ENCODE measurements around the gene PIK3C3. TPM values are rescaled to one million over a fixed set of nuclear protein-coding genes. Genes with fewer than 3 reads are reported as not detected.

Gene PIK3C3
- total and polyA plus RNA-seq, 2 of the 8 experiments (the other 6 are each of a cell fraction or from before 2014, with no cell fraction given) = 15.3 to 47.4 TPM

GRCh38 chr18:41993151-41993550, 38.1 kb downstream of the PIK3C3 start (continued):
- no peak for TF ChIP-seq CTCF (IDR thresholded peaks at IDR 0.05; ENCODE audit: control extremely low read depth in 1 of 3, insufficient read depth in 1 of 3, low read depth in 1 of 3, low read length in 3 of 3)
- no peak for TF ChIP-seq KDM5A (IDR thresholded peaks at IDR 0.05; ENCODE audit: low read length)
